Activated CD8-positive, alpha-beta T cell treated with anti-CD3 and anti-CD28 coated beads for 36 hours (primary cell): ENCODE measurements around the gene PID1. TPM values are rescaled to one million over a fixed set of nuclear protein-coding genes. Genes with fewer than 3 reads are reported as not detected.
"Not testable (repeated sequence)": the region's sequence is repeated elsewhere in the genome, so short reads cannot be mapped to it uniquely, and the experiment has no call there.

Experiments used
- ATAC-seq: fragments of 200-7000 bp; cut with Tn5 transposase; one replicate; pipeline ENCODE4 v1.10.0; 2021; ENCODE audit warnings: mild to moderate bottlenecking, moderate library complexity
- CTCF ChIA-PET: fragments of 350-600 bp; sonication (Branson Sonifier 250); formaldehyde crosslinking; loops from one replicate; lab custom pipeline; 2021; ENCODE audit warnings: antibody characterized with exemption; lab: Charles Lee
- POLR2A ChIA-PET: fragments of 350-600 bp; sonication (Branson Sonifier 250); formaldehyde crosslinking; loops from one replicate; lab custom pipeline; 2021; ENCODE audit warnings: antibody characterized with exemption; lab: Charles Lee
- DNase-seq: peaks from one replicate; pipeline ENCODE4 v3.0.0-alpha.2; 2020
- H3K27ac Mint-ChIP-seq: one replicate; pipeline ENCODE4 v1.8.0; 2021; ENCODE audit warnings: mild to moderate bottlenecking, mixed read lengths
- H3K27me3 Mint-ChIP-seq: one replicate; pipeline ENCODE4 v1.8.0; 2021; ENCODE audit warnings: mixed read lengths
- H3K36me3 Mint-ChIP-seq: one replicate; pipeline ENCODE4 v1.8.0; 2021; ENCODE audit warnings: low read depth, mixed read lengths
- H3K4me1 Mint-ChIP-seq: one replicate; pipeline ENCODE4 v1.8.0; 2021; ENCODE audit warnings: low read depth, mixed read lengths
- H3K4me3 Mint-ChIP-seq: one replicate; pipeline ENCODE4 v1.8.0; 2021; ENCODE audit warnings: mild to moderate bottlenecking, moderate library complexity, mixed read lengths
- H3K9me3 Mint-ChIP-seq: one replicate; pipeline ENCODE4 v1.8.0; 2021; ENCODE audit warnings: mixed read lengths
- intact Hi-C: fragments of 100-400 bp; cut with micrococcal nuclease; formaldehyde crosslinking; loops from one replicate; pipeline ENCODE4 v1.10.0; 2022
- total RNA-seq, 2 experiments: library from RNA; stranded (reverse); gene quantifications; one replicate each; pipeline ENCODE4 v1.2.3, GENCODE V29; 2021
- TF ChIP-seq, protein P1 (sequence below): fragments of 200-600 bp; IDR thresholded peaks from one replicate; pipeline ENCODE4 v1.8.0; 2022; ENCODE audit warnings: antibody characterized with exemption, mild to moderate bottlenecking

Gene PID1
- total RNA-seq, 2 experiments from 2014 or later, result not detected

DNA sequence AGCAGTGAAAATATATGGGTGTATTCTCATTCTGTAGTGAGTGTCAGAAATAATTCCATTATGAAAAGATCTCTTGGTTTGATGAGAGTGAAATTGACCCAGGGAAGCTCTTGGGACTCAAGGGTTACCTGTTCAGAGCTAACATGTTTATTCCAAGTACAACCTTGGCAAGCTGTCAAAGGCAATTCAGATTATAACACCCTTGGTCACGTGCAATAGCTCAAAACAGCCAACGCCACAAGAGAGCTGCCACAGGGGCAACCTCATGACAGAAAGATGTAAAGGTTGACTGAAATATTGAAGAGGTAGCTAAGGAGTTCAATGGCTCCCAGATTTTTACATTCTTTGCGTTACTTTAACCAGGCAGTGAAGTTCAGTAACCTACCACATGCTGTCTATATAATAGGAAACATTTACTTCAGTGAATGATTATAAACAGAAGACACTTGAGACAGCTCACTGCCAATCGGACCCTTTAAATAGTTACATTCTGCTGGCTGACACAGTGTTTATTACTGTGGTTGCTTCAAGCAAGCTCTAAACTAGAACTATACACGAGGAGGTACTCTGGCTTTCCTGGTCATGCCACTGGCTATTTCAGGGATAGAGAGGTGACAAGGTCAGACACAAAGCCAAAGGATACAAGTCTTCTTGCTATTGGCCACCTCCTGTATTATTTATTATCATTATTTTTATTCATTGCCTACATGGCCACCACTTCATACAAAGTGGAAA, 187.3 kb downstream of the PID1 start:
- TF ChIP-seq, protein P1, sequence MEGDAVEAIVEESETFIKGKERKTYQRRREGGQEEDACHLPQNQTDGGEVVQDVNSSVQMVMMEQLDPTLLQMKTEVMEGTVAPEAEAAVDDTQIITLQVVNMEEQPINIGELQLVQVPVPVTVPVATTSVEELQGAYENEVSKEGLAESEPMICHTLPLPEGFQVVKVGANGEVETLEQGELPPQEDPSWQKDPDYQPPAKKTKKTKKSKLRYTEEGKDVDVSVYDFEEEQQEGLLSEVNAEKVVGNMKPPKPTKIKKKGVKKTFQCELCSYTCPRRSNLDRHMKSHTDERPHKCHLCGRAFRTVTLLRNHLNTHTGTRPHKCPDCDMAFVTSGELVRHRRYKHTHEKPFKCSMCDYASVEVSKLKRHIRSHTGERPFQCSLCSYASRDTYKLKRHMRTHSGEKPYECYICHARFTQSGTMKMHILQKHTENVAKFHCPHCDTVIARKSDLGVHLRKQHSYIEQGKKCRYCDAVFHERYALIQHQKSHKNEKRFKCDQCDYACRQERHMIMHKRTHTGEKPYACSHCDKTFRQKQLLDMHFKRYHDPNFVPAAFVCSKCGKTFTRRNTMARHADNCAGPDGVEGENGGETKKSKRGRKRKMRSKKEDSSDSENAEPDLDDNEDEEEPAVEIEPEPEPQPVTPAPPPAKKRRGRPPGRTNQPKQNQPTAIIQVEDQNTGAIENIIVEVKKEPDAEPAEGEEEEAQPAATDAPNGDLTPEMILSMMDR, result no peak
- Mint-ChIP-seq H3K27me3 (no peaks in the 10 kb centered on the region), H3K4me3 (no peak overlapping the region), H3K9me3 (peaks cover 4% of the 10 kb centered on the region), H3K27ac (no peak overlapping the region), H3K36me3 (no peaks in the 10 kb centered on the region), H3K4me1 (no peaks in the 10 kb centered on the region)
- CTCF ChIA-PET, result no interaction called here
- ATAC-seq, result no peak
- intact Hi-C loops, result no loop called here
- DNase-seq, result no peak
- POLR2A ChIA-PET, result no interaction called here

DNA sequence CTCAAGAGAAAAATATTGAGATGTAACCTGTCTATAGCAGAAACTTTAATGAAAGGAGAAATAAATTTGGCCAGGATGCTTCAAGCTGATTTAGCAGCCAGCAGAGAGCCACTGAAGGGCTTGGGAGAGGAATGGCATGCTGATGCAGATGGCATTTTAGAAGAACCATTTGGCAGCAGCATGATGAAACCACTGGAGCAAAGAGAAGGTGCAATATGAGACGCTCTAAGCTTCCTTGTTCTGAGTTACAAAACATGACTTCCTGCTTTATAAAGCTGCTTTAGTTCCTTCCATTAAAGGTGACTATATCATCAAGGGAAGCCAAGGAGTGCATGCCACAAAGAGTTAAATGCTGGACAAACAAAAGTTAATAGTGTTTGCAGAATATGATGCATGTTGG, 189.7 kb downstream of the PID1 start:
- POLR2A ChIA-PET, result no interaction called here
- CTCF ChIA-PET, result no interaction called here
- no peaks in the 10 kb centered on the region for H3K27me3 Mint-ChIP-seq
- H3K36me3 Mint-ChIP-seq, result no peaks in the 10 kb centered on the region
- H3K4me1 Mint-ChIP-seq, result no peaks in the 10 kb centered on the region
- no peak for ATAC-seq
- TF ChIP-seq, protein P1, result no peak
- H3K9me3 Mint-ChIP-seq, result peaks cover 4% of the 10 kb centered on the region
- DNase-seq, result no peak
- H3K27ac Mint-ChIP-seq, result no peak overlapping the region
- no peak overlapping the region for H3K4me3 Mint-ChIP-seq
- intact Hi-C loops, result no loop called here

DNA sequence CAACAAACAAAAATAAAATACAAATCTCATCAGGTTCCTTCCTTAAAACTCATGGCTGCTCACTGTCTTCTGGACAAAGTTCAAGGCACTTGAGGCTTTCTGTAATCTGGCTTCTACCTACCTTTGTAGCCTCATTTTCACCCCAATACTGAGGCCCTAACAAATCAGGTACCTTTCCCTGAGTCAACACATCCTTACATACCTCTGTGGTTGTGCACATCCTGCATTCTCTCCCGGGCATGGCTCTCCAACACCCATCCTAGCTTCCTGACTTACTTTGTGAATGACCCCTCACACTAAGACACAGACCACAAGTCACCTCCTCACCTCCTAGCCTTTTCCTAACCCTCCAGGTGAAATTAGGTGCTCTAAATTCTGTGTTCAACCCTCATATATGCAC, 190.9 kb downstream of the PID1 start:
- Mint-ChIP-seq H3K9me3 (peaks cover 9% of the 10 kb centered on the region), H3K4me3 (no peak overlapping the region), H3K4me1 (no peaks in the 10 kb centered on the region), H3K27me3 (no peaks in the 10 kb centered on the region), H3K36me3 (no peaks in the 10 kb centered on the region), H3K27ac (no peak overlapping the region)
- intact Hi-C loops, result no loop called here
- ChIA-PET POLR2A (no interaction called here), CTCF (no interaction called here)
- no peak for ATAC-seq
- TF ChIP-seq, protein P1, result no peak
- DNase-seq, result no peak

DNA sequence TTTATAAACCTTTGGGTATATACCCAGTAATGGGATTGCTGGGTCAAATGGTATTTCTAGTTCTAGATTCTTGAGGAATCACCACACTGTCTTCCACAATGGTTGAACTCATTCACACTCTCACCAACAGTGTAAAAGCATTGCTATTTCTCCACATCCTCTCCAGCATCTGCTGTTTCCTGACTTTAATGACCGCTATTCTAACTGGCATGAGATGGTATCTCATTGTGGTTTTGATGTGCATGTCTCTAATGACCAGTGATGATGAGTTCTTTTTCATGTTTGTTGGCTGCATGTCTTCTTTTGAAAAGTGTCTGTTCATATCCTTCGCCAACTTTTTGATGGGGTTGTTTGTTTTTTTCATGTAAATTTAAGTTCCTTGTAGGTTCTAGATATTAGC, 194.2 kb downstream of the PID1 start:
- H3K36me3 Mint-ChIP-seq, ATAC-seq, DNase-seq, POLR2A ChIA-PET, CTCF ChIA-PET, intact Hi-C loops, H3K4me1 Mint-ChIP-seq, H3K4me3 Mint-ChIP-seq, H3K27ac Mint-ChIP-seq, H3K27me3 Mint-ChIP-seq: not testable (repeated sequence)
- H3K9me3 Mint-ChIP-seq, result peaks cover 11% of the 10 kb centered on the region

DNA sequence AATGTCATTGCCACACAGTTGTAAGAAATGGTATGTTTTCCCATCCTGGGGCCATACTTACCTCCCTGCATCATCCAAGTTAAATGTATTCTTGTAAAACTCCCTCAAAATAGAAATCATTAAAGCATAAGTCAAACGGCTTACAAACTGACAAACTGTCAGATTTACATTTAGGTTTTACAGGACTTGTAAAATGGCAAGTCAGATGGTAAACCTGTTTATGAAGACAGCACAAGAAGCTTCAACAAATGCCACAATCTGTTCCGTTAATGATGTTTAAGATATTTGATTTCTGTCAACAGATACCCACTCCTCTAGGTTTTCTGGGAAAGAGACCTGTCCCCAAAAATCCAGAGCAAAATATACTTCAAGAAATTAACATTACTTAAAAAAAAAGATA, 197.2 kb downstream of the PID1 start:
- ChIA-PET POLR2A (no interaction called here), CTCF (no interaction called here)
- intact Hi-C loops, result no loop called here
- Mint-ChIP-seq H3K27me3 (no peaks in the 10 kb centered on the region), H3K36me3 (no peaks in the 10 kb centered on the region), H3K9me3 (peaks cover 7% of the 10 kb centered on the region), H3K4me1 (no peaks in the 10 kb centered on the region), H3K27ac (no peak overlapping the region), H3K4me3 (no peak overlapping the region)
- DNase-seq (no peak), ATAC-seq (no peak)
- TF ChIP-seq, protein P1, result no peak
